GM23248 (cell line): ENCODE measurements around the gene CTF1.

Source experiments
- EZH2 ChIP-seq: fragments of 200-600 bp; sonication (generic); IDR thresholded peaks from 2 replicates; pipeline ENCODE4 v1.6.1; 2018; ENCODE audit warnings: antibody characterized with exemption, mild to moderate bottlenecking; ENCODE audit not compliant: insufficient read depth, poor library complexity, severe bottlenecking
- EZH2phosphoT487 ChIP-seq: fragments of 200-600 bp; sonication (generic); IDR thresholded peaks from 2 replicates; pipeline ENCODE4 v1.6.1; 2018; ENCODE audit warnings: antibody characterized with exemption, moderate library complexity, mild to moderate bottlenecking, low read depth; ENCODE audit not compliant: insufficient read depth

DNA sequence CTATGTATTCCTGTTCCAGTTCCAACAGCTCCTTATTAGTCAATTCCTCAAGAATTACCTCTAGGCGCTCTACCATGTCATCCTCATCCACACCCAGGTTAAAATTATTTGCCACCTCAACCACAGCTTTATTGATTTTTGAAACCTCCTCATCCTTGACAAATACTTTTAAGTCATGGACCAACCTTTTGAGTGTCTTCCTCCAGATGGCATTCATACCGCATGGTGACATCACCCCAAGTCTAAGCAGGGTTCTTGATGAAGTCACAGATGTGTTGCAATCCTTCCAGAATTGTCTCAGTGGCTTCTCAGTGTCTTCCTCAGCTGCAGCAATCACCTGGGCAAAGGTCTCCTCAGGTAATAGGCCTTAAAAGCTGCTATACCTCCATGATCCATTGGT is 42.7 kb upstream of the CTF1 start:
- TF ChIP-seq EZH2phosphoT487: no peak
- no peak for TF ChIP-seq EZH2
